Bone marrow (tissue), 2 donors: Measurements from ENCODE around the gene TAF3.

Experiments
- DNase-seq, 2 donors: peaks; one replicate each; lab custom pipeline; 2025; lab: John Stamatoyannopoulos, UW

TAF3 gene

DNA sequence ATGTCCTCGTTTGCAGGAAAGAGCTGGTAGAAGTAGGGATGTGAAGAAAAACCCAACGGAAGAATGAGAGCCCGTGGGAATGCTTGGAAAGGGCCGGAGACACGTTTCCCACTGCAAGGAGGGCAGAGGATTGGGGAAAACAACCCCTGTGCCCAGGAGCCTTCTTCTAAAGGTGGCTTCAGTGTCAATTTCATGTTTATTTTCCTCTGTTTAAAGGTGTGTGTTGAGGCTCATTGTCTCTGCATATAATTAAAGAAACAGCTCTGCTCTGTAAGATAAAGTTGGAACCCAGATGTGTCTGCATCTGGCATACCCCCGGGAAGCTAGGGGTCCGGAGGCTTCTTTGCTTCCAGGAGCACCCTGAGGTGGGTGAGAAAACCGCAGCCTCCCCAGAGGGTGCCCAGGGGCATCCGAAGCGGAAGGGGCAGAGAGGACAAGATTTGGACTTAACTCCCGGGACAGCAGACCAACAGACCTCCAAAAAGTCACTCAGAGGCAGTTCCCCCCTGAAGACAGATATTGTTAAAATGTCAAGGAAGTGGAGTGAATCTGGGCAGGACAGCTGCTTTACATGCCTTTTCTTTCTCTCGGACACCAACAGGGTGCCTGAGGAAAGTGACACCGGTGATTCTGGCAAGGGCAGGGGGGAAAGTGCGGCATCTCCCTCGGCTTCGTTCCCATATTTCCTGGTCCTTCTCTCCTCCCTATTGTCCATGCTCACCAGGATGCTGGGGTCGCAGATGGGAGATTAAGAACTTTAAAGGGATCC is 227.6 kb downstream of the TAF3 start:
- DNase-seq = no peak

GRCh38 chr10:8047452-8048280 is 229.4 kb downstream of the TAF3 start:
- DNase-seq = no peak

GRCh38 chr10:8048281-8049008 is 230.1 kb downstream of the TAF3 start:
- no peak for DNase-seq

DNA sequence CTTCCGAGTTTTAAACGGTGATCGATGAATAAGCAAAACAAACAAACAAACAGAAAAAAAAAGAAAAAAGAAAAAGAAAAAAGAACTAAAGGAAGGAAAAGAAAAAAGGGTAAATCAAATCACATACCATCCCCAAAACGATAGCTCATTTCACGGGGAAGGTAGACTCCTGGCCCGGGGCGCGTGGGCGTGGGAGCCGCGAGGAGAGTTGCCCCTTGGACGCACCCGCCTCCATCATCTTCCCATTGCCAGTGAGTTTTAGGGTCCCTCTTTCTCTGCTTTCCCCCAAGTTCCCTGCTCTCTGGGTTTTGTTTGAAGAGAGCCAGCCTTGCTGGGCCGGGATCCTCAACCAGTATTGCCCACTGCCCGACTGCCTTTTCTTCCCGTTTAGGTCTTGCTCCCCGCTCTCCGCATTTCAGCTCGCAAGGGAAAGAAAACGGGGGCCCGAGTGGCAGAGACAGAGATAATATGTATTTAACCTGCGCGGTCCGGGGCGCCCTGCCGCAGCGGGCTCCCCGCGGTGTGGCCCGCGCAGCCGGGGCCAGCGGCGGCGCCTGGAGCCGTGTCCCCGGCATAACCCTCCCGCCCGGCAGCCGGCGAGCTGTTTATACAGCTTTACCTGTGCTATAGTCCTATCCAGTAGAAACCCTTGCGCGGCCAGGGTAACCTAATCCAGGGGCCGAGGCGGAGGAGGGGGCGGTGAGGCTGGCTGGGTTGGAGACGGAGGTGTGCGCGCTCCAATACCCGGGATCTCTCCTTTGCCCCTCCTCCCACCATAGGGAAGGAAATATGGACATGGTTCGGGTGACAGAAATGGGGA is 230.9 kb downstream of the TAF3 start:
- no peak for DNase-seq

DNA sequence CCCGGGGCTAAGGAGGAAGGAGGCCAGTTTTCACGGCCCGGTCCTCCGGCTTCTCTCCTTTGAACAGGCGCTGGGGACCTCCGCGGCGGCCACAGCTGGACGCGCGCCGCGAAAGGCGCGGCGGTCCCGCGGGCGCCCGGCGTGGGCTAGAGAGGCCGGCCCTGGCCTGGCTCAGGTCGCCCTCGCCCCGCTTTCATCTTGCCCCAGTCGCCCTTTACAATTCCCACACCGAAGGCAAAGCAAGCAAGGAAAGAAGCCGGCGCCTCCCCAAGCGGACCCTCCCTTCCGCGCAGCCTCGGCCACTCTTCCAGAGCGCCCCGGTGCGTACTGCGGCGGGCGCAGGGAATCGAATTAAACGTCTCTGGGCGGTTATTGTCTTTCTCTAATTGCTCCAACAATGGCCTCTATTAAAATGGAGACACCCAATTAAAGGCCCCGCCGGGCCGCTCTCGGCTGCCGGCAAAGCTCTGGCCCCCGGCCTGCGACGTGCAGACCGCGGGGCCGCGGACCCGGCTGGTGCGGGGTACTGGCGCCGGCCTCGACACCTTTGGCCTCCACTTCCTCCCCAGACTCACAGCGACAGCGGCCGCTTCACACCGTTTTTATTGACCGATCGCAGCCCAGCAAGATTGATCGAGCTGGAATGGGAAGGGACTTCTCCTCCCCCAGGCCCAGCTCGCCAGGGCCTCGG is 231.7 kb downstream of the TAF3 start:
- DNase-seq = no peak

DNA sequence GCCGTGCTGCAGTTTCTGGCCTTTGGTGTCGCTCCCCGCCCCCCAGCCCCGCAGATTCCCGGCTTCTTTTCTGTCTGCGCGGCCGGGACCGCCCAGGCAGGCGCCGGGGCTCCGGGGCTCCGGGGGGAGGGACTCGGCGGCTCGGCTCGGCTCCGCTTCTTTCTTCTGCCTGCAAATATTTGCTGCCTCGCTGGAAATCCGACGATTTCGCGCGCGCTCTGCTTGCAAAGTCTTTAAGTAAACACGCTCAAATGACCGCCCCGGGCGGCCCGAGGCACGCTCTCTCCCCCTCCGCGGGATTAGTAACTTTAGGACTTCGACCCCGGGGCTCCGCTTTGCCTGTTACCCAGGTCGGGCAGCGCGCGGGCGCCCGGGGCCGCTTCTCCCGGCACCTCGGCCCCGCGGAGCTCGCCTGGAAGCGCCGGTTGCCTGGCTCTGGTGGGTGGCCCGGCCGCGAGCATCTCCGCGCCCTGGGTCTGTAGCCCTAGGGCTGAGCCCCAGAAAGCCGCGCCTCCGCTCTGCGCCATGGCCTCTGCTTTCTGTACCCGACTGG is 232.3 kb downstream of the TAF3 start:
- DNase-seq = no peak

- no peak for DNase-seq
Measured at GRCh38 chr10:8051109-8051821, 233.0 kb downstream of the TAF3 start.

GRCh38 chr10:8051851-8052257 is 233.5 kb downstream of the TAF3 start:
- DNase-seq = no peak

DNA sequence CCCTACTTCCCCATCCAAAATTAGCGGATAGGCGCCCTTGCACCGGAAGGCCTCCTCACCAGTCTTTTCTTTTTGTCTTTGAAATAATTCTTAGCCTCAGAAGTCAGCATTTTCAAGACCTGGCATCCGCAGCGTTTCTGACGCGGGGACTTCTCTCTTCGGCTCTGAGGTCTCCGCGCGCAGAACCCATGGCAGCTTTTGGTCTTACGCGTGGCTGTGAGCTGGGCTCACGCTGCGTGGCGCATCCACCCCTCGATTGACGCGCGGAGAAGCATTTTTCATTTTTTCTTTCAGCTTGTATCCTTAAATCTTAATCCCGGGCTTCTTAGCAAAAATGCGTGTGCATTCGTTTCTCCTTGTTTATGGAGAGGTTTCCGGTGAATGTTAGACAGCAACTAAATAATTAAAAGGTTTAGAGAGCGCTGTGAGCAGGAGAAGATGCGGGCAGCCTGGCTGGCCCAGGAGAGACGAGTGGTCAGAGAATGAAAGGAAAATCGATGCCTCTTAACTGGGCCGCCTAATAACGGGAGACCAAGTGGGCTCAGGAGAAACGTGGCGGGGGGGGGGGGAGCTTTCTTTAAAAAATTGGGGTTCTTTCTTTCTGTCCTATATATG is 234.1 kb downstream of the TAF3 start:
- DNase-seq = no peak

GRCh38 chr10:8052956-8053445 is 234.7 kb downstream of the TAF3 start:
- DNase-seq = no peak

- DNase-seq = no peak
Measured at GRCh38 chr10:8053446-8054243, 235.3 kb downstream of the TAF3 start.

GRCh38 chr10:8054244-8054493 is 235.9 kb downstream of the TAF3 start:
- DNase-seq = no peak

DNA sequence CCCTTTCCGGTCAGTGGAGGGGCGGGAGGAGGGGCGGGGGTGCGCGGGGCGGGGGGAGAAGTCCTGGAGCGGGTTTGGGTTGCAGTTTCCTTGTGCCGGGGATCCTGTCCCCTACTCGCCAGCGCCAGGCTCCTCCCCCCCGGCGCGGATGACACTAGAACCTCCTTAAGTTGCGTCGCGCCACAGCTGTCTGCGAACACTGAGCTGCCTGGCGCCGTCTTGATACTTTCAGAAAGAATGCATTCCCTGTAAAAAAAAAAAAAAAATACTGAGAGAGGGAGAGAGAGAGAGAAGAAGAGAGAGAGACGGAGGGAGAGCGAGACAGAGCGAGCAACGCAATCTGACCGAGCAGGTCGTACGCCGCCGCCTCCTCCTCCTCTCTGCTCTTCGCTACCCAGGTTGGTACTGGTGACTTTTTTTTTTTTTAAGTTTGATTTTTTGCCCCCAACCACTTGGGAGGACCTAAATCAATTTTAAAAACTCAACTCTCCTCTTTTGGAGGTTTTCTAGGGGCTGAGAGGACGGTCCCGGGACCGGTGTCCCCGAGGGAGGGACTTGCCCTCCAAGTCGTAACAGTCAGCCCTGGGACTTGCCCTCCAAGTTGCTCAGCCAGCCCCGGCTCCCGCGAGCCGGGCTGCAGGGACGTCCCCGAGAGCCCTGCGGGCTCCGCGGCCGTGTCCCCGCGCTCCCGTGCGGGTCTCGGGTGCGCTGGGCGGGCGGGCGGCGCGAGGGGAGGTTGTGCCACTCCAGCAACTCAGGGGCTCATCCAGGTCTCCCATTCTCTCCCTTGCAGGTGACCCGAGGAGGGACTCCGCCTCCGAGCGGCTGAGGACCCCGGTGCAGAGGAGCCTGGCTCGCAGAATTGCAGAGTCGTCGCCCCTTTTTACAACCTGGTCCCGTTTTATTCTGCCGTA is 236.4 kb downstream of the TAF3 start, which contains the start of gene GATA3:
Gene GATA3 (plus strand): TSS at position 195 of the 914 bp plus-strand sequence. CDS start 968 bp downstream, outside the sequence.
- DNase-seq = no peak

- DNase-seq = no peak
Measured at GRCh38 chr10:8055420-8056349, 237.4 kb downstream of the TAF3 start.

GRCh38 chr10:8056378-8056777 is 238.1 kb downstream of the TAF3 start:
- no peak for DNase-seq

DNA sequence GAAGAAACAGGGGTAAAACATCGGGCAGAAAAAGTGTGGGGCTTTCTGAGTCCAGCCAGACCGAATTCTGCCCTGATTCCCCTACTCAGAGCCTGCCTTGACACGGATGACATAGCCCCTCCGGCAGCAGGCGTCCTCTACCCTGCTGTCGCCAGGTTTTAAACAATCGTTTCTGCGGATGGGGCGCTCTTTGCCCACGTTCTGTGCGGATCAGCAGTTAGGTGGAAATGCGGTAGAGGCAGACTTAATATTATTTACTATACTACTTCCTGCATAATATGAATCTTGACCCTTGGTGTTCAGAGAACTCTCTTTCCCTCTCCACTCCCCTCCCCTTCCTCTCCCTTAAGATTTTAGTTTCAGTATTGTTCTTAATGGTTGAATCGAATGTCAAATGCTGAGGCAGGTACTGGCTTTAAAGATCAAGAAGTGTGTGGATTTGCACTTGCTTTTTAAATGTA is 238.6 kb downstream of the TAF3 start:
- DNase-seq = no peak
